ENCODE data around the gene PPP2R2C.

DNA sequence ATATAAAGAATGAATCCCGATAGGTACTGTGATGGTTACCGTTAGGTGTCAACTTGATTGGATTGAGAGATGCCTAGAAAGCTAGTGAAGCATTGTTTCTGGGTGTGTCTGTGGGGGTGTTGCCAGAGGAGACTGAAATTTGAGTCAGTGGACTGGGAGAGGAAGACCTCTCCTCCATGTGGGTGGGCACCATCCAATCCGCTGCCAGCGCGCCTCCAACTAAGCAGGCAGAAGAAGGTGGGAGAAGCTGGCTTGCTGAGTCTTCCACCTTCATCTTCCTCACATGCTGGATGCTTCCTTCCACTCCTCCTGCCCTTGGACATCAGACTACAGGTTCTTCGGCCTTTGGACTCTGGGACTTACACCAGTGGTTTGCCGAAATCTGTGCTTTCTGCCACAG, 162.6 kb downstream of the PPP2R2C start:
- TF ChIP-seq, protein P1, sequence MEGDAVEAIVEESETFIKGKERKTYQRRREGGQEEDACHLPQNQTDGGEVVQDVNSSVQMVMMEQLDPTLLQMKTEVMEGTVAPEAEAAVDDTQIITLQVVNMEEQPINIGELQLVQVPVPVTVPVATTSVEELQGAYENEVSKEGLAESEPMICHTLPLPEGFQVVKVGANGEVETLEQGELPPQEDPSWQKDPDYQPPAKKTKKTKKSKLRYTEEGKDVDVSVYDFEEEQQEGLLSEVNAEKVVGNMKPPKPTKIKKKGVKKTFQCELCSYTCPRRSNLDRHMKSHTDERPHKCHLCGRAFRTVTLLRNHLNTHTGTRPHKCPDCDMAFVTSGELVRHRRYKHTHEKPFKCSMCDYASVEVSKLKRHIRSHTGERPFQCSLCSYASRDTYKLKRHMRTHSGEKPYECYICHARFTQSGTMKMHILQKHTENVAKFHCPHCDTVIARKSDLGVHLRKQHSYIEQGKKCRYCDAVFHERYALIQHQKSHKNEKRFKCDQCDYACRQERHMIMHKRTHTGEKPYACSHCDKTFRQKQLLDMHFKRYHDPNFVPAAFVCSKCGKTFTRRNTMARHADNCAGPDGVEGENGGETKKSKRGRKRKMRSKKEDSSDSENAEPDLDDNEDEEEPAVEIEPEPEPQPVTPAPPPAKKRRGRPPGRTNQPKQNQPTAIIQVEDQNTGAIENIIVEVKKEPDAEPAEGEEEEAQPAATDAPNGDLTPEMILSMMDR (IDR thresholded peaks at IDR 0.05): no peak
- TF ChIP-seq POLR2A (IDR thresholded peaks at IDR 0.05) (no peak), POLR2AphosphoS5 (IDR thresholded peaks at IDR 0.05) (no peak)
